Nephron progenitor cell (in vitro differentiated cells): ENCODE data around the gene DYNLT5.

ENCODE experiments used
- DNase-seq: peaks from one replicate; pipeline ENCODE4 v3.0.0; 2021
- H3K27ac Mint-ChIP-seq: 2 replicates; pipeline ENCODE4 v1.8.0; 2021; ENCODE audit warnings: mild to moderate bottlenecking, moderate library complexity, mixed read lengths
- H3K27me3 Mint-ChIP-seq: 2 replicates; pipeline ENCODE4 v1.8.0; 2021; ENCODE audit warnings: mild to moderate bottlenecking, low read depth, mixed read lengths; ENCODE audit not compliant: poor library complexity
- H3K36me3 Mint-ChIP-seq: 2 replicates; pipeline ENCODE4 v1.8.0; 2021; ENCODE audit warnings: low read depth, mixed read lengths
- H3K4me1 Mint-ChIP-seq: 2 replicates; pipeline ENCODE4 v1.8.0; 2021; ENCODE audit warnings: mixed read lengths
- H3K4me3 Mint-ChIP-seq: 2 replicates; pipeline ENCODE4 v1.8.0; 2021; ENCODE audit warnings: mild to moderate bottlenecking, moderate library complexity, mixed read lengths
- H3K9me3 Mint-ChIP-seq: 2 replicates; pipeline ENCODE4 v1.8.0; 2021; ENCODE audit warnings: mild to moderate bottlenecking, moderate library complexity, mixed read lengths
- CTCF ChIP-seq: fragments of 200-600 bp; sonication (generic); IDR thresholded peaks from 2 replicates; pipeline ENCODE4 v1.5.0; 2021; ENCODE audit warnings: antibody characterized with exemption

The DYNLT5 gene

GRCh38 chr1:66773227-66773626 is 21.0 kb downstream of the DYNLT5 start:
- Mint-ChIP-seq H3K4me3 (no peak overlapping the region), H3K4me1 (peaks cover 6% of the 10 kb centered on the region), H3K36me3 (no peaks in the 10 kb centered on the region)

GRCh38 chr1:66774438-66774837 is 22.2 kb downstream of the DYNLT5 start:
- Mint-ChIP-seq H3K27ac (no peak overlapping the region), H3K36me3 (peaks cover 3% of the 10 kb centered on the region), H3K4me3 (no peak overlapping the region), H3K27me3 (peaks cover 4% of the 10 kb centered on the region), H3K4me1 (peaks cover 6% of the 10 kb centered on the region), H3K9me3 (peaks cover 3% of the 10 kb centered on the region)
- DNase-seq, result peak; percentile 4
- no peak for TF ChIP-seq CTCF

More at GRCh38 chr1:66773227-66773626, 21.0 kb downstream of the DYNLT5 start:
- Mint-ChIP-seq H3K27ac (no peak overlapping the region), H3K9me3 (no peaks in the 10 kb centered on the region), H3K27me3 (no peaks in the 10 kb centered on the region)
- no peak for DNase-seq
- TF ChIP-seq CTCF, result no peak

GRCh38 chr1:66775646-66776045 is 23.4 kb downstream of the DYNLT5 start:
- Mint-ChIP-seq H3K9me3 (peaks cover 15% of the 10 kb centered on the region), H3K27ac (no peak overlapping the region), H3K27me3 (peaks cover 9% of the 10 kb centered on the region), H3K4me3 (no peak overlapping the region), H3K36me3 (peaks cover 10% of the 10 kb centered on the region), H3K4me1 (peaks cover 6% of the 10 kb centered on the region)
- no peak for DNase-seq
- no peak for TF ChIP-seq CTCF

GRCh38 chr1:66777831-66778230 is 25.6 kb downstream of the DYNLT5 start:
- DNase-seq, result no peak
- Mint-ChIP-seq H3K36me3 (peaks cover 10% of the 10 kb centered on the region), H3K9me3 (peaks cover 35% of the 10 kb centered on the region), H3K27ac (no peak overlapping the region), H3K27me3 (peaks cover 9% of the 10 kb centered on the region), H3K4me3 (no peak overlapping the region), H3K4me1 (peaks cover 6% of the 10 kb centered on the region)
- TF ChIP-seq CTCF, result no peak

GRCh38 chr1:66778266-66778665 is 26.0 kb downstream of the DYNLT5 start:
- Mint-ChIP-seq H3K9me3 (peaks cover 38% of the 10 kb centered on the region), H3K27me3 (peaks cover 9% of the 10 kb centered on the region), H3K36me3 (peaks cover 10% of the 10 kb centered on the region), H3K4me1 (peaks cover 6% of the 10 kb centered on the region), H3K27ac (no peak overlapping the region), H3K4me3 (no peak overlapping the region)
- no peak for TF ChIP-seq CTCF
- no peak for DNase-seq

- Mint-ChIP-seq H3K27me3 (peaks cover 9% of the 10 kb centered on the region), H3K27ac (no peak overlapping the region), H3K4me3 (no peak overlapping the region), H3K9me3 (peaks cover 40% of the 10 kb centered on the region), H3K4me1 (peaks cover 4% of the 10 kb centered on the region), H3K36me3 (peaks cover 10% of the 10 kb centered on the region)
- no peak for DNase-seq
- TF ChIP-seq CTCF, result no peak
Observed at GRCh38 chr1:66778969-66779368, 26.7 kb downstream of the DYNLT5 start.
